K562 (cell line): ENCODE measurements around the gene DNAJC1. TPM values are rescaled to one million over a fixed set of nuclear protein-coding genes. Genes with fewer than 3 reads are reported as not detected.
A peak's percentile ranks its signal among the peaks of the same experiment; 100 is the strongest.

Experiments used
- CEBPG ChIP-seq, 3 experiments: fragments of 200-800 bp in 1 of 3; sonication (Bioruptor generic) in 1 of 3; sonication (generic) in 1 of 3; formaldehyde crosslinking in 1 of 3; IDR thresholded peaks in 2 of 3; conservative IDR thresholded peaks in 1 of 3; 2 replicates each; pipeline versions ENCODE4 v1.6.1 to v1.8.0; 2016 to 2022; ENCODE audit warnings: missing compliant biosample characterization in 2 of 3, missing genetic modification characterization in 2 of 3, mild to moderate bottlenecking in 1 of 3, missing genetic modification reagents in 1 of 3
- DMBX1 ChIP-seq: fragments of 250-450 bp; sonication (Bioruptor Pico); IDR thresholded peaks from 2 replicates; pipeline ENCODE4 v1.8.0; 2022; ENCODE audit warnings: inconsistent platforms, mild to moderate bottlenecking, moderate library complexity, borderline replicate concordance
- ELF2 ChIP-seq: fragments of 250-450 bp; sonication (Bioruptor Pico); IDR thresholded peaks from 2 replicates; pipeline ENCODE4 v1.5.0; 2021; ENCODE audit warnings: mild to moderate bottlenecking
- FOXM1 ChIP-seq, 2 experiments: fragments of 450-650 bp in 1 of 2; sonication (generic) in 1 of 2; formaldehyde crosslinking in 1 of 2; IDR thresholded peaks; 2 replicates each; pipeline versions ENCODE4 v1.6.1 to v1.9.0; 2017 to 2022; ENCODE audit warnings: low read depth in 2 of 2, mild to moderate bottlenecking in 2 of 2, missing genetic modification reagents in 1 of 2, moderate library complexity in 1 of 2
- ILK ChIP-seq: fragments of 450-650 bp; IDR thresholded peaks from 2 replicates; pipeline ENCODE4 v1.6.1; 2016; ENCODE audit warnings: missing genetic modification characterization, low read depth, mild to moderate bottlenecking, missing compliant biosample characterization, moderate library complexity, borderline replicate concordance
- IRF1 ChIP-seq: sonication (generic); formaldehyde crosslinking; IDR thresholded peaks from 2 replicates; pipeline ENCODE4 v1.8.0; 2022; ENCODE audit warnings: missing genetic modification reagents, mild to moderate bottlenecking, borderline replicate concordance
- MAFG ChIP-seq: fragments of 450-650 bp; conservative IDR thresholded peaks from 2 replicates; pipeline ENCODE4 v1.6.1; 2016; ENCODE audit warnings: missing genetic modification characterization, missing compliant biosample characterization
- MCM7 ChIP-seq, 2 experiments: fragments of 450-650 bp; IDR thresholded peaks; 2 replicates each; pipeline ENCODE4 v1.6.1; 2016 to 2018
- NEUROD1 ChIP-seq: fragments of 150-350 bp; IDR thresholded peaks from 2 replicates; pipeline ENCODE4 v1.6.1; 2014; ENCODE audit warnings: borderline replicate concordance, low read length, low read depth; ENCODE audit not compliant: partially characterized antibody
- PML ChIP-seq: IDR thresholded peaks from 2 replicates; pipeline ENCODE4 v1.6.1; 2012; ENCODE audit warnings: low read length, inconsistent platforms
- TFAM ChIP-seq: fragments of 250-450 bp; sonication (Bioruptor Pico); conservative IDR thresholded peaks from 2 replicates; pipeline ENCODE4 v1.5.0; 2021; ENCODE audit warnings: mild to moderate bottlenecking, moderate library complexity
- ZFP30 ChIP-seq: fragments of 250-450 bp; sonication (Bioruptor Pico); IDR thresholded peaks from 2 replicates; pipeline ENCODE4 v1.8.0; 2022; ENCODE audit warnings: moderate library complexity, mild to moderate bottlenecking, inconsistent platforms, borderline replicate concordance
- ZFP36 ChIP-seq: fragments of 150-350 bp; IDR thresholded peaks from 2 replicates; pipeline ENCODE4 v1.6.1; 2018; ENCODE audit warnings: low read length, low read depth; ENCODE audit not compliant: partially characterized antibody
- ZNF165 ChIP-seq: fragments of 250-450 bp; sonication (Bioruptor Pico); IDR thresholded peaks from 2 replicates; pipeline ENCODE4 v1.4.0; 2020; ENCODE audit warnings: borderline replicate concordance
- polyA plus RNA-seq, 8 experiments: library from polyadenylated mRNA; depleted of rRNA in 4 of 8; stranded (reverse) in 5 of 8; unstranded in 3 of 8; fragments of >200 nt; fragmentation: Nextera tagmentation in 2 of 8; fragmentation: Illumina TruSeq in 1 of 8; extraction: Ambion mirVana in 2 of 8; extraction: Trizol in 1 of 8; gene quantifications; 2 replicates each; pipeline versions ENCODE4 v1.2.1 to v1.2.3, GENCODE V29; 2011 to 2014; ENCODE audit warnings: inconsistent platforms in 1 of 8, missing spikeins in 1 of 8
- total RNA-seq, 7 experiments: library from RNA; depleted of rRNA in 6 of 7; stranded (reverse); fragments of >200 nt in 6 of 7; fragmentation: Illumina TruSeq in 2 of 7; extraction: Trizol in 2 of 7; gene quantifications; 2 replicates each; pipeline versions ENCODE4 v1.2.1 to v1.2.3, GENCODE V29; 2011 to 2021; ENCODE audit warnings: low replicate concordance in 1 of 7
- TF ChIP-seq, protein P1 (sequence below): fragments of 450-650 bp; formaldehyde crosslinking; IDR thresholded peaks from 2 replicates; pipeline ENCODE4 v1.4.0; 2020; ENCODE audit warnings: mild to moderate bottlenecking

Gene DNAJC1
- total and polyA plus RNA-seq, 9 of the 15 experiments (the other 6 are each of a cell fraction or from before 2014, with no cell fraction given): 5.4 to 77.6 (median 40.3) TPM

DNA sequence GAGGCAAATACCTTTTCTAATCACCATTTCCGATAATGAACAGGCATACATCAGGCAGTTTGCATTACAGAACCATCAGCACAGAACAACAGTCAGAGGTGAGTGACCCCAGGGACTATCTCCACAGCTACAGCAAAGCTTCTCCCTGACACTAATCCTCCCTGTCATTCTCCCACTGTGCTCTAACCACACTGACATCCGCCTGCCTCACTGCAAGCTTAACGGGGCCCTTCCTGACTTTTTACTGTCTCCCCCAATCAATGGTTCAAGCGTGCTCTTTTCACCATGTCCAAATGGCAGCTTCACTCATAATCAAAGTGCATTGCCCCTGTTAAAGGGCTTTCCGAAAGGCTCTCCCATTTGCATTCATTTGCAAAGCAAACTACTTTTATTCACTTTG is 196.3 kb downstream of the DNAJC1 start (continued):
- TF ChIP-seq ZNF165 (CRISPR knock-in tag): no peak
- TF ChIP-seq MCM7 (IDR thresholded peaks at IDR 0.05): no peak
- no peak for TF ChIP-seq NEUROD1
- no peak; the same call in 1 of the 2 replicates for TF ChIP-seq DMBX1 (CRISPR knock-in tag)
- TF ChIP-seq ZFP36: no peak
- TF ChIP-seq ILK (tag): no peak
- no peak for TF ChIP-seq TFAM (CRISPR knock-in tag)
- TF ChIP-seq, protein P1, sequence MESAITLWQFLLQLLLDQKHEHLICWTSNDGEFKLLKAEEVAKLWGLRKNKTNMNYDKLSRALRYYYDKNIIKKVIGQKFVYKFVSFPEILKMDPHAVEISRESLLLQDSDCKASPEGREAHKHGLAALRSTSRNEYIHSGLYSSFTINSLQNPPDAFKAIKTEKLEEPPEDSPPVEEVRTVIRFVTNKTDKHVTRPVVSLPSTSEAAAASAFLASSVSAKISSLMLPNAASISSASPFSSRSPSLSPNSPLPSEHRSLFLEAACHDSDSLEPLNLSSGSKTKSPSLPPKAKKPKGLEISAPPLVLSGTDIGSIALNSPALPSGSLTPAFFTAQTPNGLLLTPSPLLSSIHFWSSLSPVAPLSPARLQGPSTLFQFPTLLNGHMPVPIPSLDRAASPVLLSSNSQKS: no peak
- no peak for TF ChIP-seq ELF2
- TF ChIP-seq FOXM1 (IDR thresholded peaks at IDR 0.05; ENCODE audit: low read depth): peak; percentile 48; the same call in 1 of the 2 replicates
- TF ChIP-seq FOXM1 (CRISPR knock-in tag; IDR thresholded peaks at IDR 0.05; ENCODE audit: low read depth): no peak
- peak; percentile 69 for TF ChIP-seq PML
- no peak for TF ChIP-seq ZFP30 (CRISPR knock-in tag)
- TF ChIP-seq MAFG (tag): no peak
- TF ChIP-seq CEBPG (CRISPR knock-in tag; IDR thresholded peaks at IDR 0.05): no peak
- TF ChIP-seq CEBPG (tag; conservative IDR thresholded peaks at IDR 0.05 in 1 of 2, IDR thresholded peaks at IDR 0.05 in 1 of 2): no peak
- TF ChIP-seq IRF1 (CRISPR knock-in tag): no peak
